ENCODE measurements around the gene RUNX3.

- TF ChIP-seq CEBPB (IDR thresholded peaks at IDR 0.05) (no peak), MAX (IDR thresholded peaks at IDR 0.05) (no peak), CREB1 (IDR thresholded peaks at IDR 0.05; ENCODE audit: low read depth) (no peak), REST (IDR thresholded peaks at IDR 0.05; ENCODE audit: low read depth) (no peak), EP300 (IDR thresholded peaks at IDR 0.05; ENCODE audit: borderline replicate concordance) (no peak), TEAD4 (IDR thresholded peaks at IDR 0.05) (no peak), YY1 (IDR thresholded peaks at IDR 0.05; ENCODE audit: low read depth) (no peak), FOXM1 (IDR thresholded peaks at IDR 0.05; ENCODE audit: borderline replicate concordance, low read depth) (no peak), TCF12 (IDR thresholded peaks at IDR 0.05; ENCODE audit: low read depth) (no peak)
Observed at GRCh38 chr1:24921938-24922662, 8.0 kb downstream of the RUNX3 start.
